ENCODE results near the gene UGT1A8.
"Not testable (repeated sequence)": the region's sequence is repeated elsewhere in the genome, so short reads cannot be mapped to it uniquely, and the experiment has no call there.

Gene UGT1A8

GRCh38 chr2:233643128-233643527 is 25.7 kb downstream of the UGT1A8 start:
- DNase-seq: no peak

GRCh38 chr2:233646033-233646432 is 28.6 kb downstream of the UGT1A8 start:
- DNase-seq: not testable (repeated sequence)

DNA sequence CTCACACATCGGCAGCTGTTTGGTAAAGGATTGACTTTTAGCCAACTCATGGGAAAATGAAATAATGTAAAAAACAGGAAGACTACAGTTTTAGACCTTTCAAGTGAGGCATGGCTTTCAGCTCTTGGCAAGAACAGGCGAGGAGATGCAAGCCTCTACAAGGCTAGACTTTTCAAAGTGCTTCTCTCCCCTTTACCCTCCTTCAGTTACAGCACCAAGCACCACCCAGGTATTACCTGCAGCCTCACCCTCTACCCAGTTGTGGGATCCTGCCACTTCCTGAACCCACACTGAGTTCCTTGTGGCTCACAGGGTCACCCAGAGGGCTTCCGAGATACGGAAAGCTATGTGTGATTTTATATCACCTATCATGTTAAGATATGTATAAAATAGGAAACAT is 33.5 kb downstream of the UGT1A8 start:
- no peak for DNase-seq

GRCh38 chr2:233651430-233651829 is 34.0 kb downstream of the UGT1A8 start:
- no peak for DNase-seq

GRCh38 chr2:233654501-233654900 is 37.1 kb downstream of the UGT1A8 start:
- DNase-seq: no peak

DNA sequence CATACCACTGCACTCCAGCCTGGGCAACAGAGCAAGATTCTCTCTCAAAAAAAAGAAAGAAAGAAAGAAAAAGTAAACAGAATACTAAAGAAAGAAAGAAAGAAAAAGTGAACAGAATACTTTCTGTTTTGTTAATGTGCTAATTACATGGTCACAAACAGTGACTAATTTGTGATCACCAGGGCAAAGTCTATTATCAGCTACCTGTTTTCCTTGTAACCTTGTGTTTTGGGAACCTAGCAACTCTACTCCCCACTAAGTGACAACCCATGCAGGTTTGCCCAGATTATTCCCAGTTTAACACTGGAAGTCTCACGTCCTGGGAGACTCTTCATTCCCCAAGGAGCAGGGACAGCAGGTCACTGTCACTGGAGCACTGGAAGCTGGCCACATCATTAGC is 37.6 kb downstream of the UGT1A8 start:
- no peak for DNase-seq

- DNase-seq: not testable (repeated sequence)
These were observed 38.5 kb downstream of the UGT1A8 start for GRCh38 chr2:233655943-233656342.

- DNase-seq: no peak
These were observed 39.0 kb downstream of the UGT1A8 start for GRCh38 chr2:233656443-233656842.

DNA sequence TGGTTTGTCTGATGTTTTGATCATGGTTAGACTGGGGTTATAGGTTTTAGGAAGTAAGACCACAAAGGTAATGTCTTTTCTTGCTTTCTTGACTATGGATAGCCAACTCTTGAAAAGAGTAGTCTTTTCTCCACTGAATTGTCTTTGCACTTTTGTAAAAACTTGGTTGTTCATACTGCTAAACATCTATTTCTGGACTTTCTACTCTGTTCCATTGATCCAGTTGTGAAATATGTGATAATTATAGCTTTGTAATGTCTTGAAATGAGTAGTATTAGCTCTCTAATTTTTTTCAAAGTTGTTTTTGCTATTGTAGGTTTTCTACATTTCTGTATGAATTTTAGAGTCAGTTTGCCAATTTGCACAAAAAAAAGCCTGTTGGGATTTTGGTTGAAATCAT is 41.2 kb downstream of the UGT1A8 start:
- no peak for DNase-seq

DNA sequence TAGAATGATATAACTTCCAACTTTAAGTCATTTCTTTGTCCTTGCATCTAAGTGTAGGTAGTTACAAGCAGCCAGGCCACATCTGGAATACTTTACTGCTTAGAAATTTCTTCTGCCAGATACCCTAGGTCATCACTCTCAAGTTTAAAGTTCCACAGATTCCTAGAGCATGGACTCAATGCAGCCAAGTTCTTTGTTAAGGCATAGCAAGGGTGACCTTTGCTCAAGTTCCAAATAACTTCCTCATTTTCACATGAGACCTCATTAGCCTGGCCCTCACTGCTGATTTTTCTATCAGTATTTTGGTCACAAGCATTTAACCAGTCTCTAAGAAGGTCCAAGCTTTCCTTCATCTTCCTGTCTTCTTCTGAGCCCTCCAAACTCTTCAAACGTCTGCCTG is 46.5 kb downstream of the UGT1A8 start:
- DNase-seq: no peak

GRCh38 chr2:233668605-233669260 is 51.3 kb downstream of the UGT1A8 start:
- no peak for DNase-seq

DNA sequence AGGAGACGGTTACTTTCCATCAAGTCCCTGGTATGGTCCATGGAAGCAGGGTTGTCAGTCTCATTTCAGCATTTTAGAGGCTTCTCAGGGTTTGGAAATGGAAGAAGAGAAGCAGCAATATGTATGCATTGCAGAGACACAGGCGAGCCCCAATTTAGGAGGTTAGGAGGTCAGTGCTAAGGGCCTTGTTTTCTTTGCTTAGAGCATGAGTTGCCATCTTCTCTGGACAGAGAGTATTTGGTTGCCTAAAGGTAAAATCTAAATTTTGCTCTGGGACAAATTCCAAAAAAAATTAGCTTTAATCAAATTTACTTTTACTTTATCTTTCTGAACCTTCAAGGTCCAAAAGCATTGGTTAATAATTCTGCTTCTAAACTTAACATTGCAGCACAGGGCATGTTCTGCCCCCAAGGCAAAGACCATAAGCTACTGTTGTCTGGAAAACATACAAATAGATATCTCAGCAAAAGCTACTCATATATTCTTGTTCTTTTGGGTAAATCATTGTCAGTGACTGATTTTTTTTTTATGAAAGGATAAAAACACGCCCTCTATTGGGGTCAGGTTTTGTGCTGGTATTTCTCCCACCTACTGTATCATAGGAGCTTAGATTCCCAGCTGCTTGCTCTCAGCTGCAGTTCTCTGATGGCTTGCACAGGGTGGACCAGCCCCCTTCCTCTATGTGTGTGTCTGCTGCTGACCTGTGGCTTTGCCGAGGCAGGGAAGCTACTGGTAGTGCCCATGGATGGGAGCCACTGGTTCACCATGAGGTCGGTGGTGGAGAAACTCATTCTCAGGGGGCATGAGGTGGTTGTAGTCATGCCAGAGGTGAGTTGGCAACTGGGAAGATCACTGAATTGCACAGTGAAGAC is 54.1 kb downstream of the UGT1A8 start, which contains the start of gene UGT1A9:
Gene UGT1A9, plus strand, starts transcription at position 609 of the 872 bp plus-strand sequence. Its CDS starts 37 bp downstream, at position 646.
- DNase-seq: no peak

- no peak for DNase-seq
These were observed 55.5 kb downstream of the UGT1A8 start for GRCh38 chr2:233672886-233673285.

- no peak for DNase-seq
These were observed 56.5 kb downstream of the UGT1A8 start for GRCh38 chr2:233673896-233674295.

DNA sequence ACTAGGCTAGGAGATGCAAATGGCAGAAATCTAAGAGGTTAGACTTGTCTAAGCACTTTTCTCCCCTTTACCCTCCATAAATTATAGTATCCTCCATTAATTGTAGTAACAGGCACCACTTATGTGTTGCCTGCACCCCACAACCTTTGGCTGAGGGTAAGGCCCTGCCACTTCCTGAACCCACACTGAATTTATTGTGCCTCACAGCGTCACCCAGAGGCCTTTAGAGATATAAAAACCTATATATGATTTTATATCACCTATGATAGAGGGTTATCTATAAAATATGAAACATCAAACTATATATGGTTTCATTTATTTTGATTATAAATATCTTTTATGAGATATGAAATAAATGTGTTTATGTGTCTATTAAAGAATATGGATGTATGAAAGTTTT is 56.9 kb downstream of the UGT1A8 start:
- DNase-seq: no peak

DNA sequence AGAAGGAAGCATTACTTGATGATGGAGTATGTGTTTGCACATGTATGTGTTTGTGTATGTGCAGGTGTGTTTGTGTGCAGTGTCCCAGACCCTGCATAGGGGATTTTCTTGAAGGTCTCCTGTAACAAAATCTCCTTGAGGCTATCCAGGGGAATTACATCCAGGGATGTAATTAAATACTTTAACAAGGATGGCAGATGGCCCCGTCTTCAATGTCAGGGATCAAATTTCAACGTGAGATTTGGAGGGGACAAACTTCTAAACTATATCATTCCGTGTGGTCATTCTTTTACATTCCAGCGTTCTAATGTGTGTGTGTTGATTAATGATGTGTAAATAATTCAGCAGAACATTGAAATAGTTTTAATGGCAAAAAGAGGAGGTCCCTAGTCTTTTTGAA is 57.6 kb downstream of the UGT1A8 start:
- DNase-seq: no peak

DNA sequence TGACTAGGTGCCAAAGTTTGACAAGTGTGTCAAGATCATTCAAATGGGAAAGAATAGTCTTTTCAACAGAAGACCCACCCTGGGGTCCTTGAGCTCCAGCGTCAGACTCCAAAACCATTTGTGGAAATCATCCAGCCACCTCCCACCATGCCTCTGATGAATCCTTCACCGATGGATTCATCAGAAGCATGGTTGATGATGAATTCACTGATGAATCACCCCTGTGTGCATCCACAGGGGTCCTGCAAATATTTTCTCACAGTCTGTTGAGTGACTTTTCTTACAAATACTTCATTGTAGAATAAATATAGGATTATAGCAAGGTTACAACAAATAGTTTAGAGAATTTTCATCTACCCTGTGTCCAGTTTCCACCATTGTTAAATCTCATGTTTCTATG is 58.6 kb downstream of the UGT1A8 start:
- DNase-seq: no peak

GRCh38 chr2:233679196-233679595 is 61.8 kb downstream of the UGT1A8 start:
- DNase-seq: no peak

GRCh38 chr2:233680361-233681045 is 63.1 kb downstream of the UGT1A8 start:
- DNase-seq: no peak

GRCh38 chr2:233681521-233682099 is 64.2 kb downstream of the UGT1A8 start, which contains the start of gene UGT1A7:
Gene UGT1A7 (plus strand): TSS chr2:233681901. CDS start chr2:233681938, 37 bp downstream.
- no peak for DNase-seq

GRCh38 chr2:233684640-233685039 is 67.2 kb downstream of the UGT1A8 start:
- DNase-seq: no peak

GRCh38 chr2:233686928-233687327 is 69.5 kb downstream of the UGT1A8 start:
- DNase-seq: no peak

GRCh38 chr2:233688341-233688740 is 70.9 kb downstream of the UGT1A8 start:
- no peak for DNase-seq

Data from NCI-H510A (cell line).